Measurements from ENCODE around the gene SYF2. TPM values are rescaled to one million over a fixed set of nuclear protein-coding genes. Genes with fewer than 3 reads are reported as not detected.
"Not testable (repeated sequence)": the region's sequence is repeated elsewhere in the genome, so short reads cannot be mapped to it uniquely, and the experiment has no call there.

Gene SYF2
- total RNA-seq, 2 donors from 2014 or later: 46.5 to 51.0 TPM

- H3K36me3 ChIP-seq; H3K9me3 ChIP-seq; intact Hi-C loops (cut with DNase I); H3K27me3 ChIP-seq (replicated peaks; ENCODE audit: insufficient read depth); H3K4me1 ChIP-seq (replicated peaks): not testable (repeated sequence)
- peak; percentile 79 for DNase-seq (ENCODE audit: low spot score)
- peak; percentile 74 for TF ChIP-seq POLR2A (IDR thresholded peaks at IDR 0.05)
- TF ChIP-seq CTCF (IDR thresholded peaks at IDR 0.05): peak in 1 of 4 experiments; percentile 15
- peak; percentile 96 for TF ChIP-seq POLR2AphosphoS5 (IDR thresholded peaks at IDR 0.05)
- 0% methylated on average over 30 of the region's 56 CpGs for WGBS
- Histone ChIP-seq H3K27ac (peak overlapping the region; percentile 88 to 91), H3K4me3 (peak overlapping the region; percentile 42 to 49)
Observed at GRCh38 chr1:25267288-25268142, 35.2 kb upstream of the SYF2 start.

- H3K36me3 ChIP-seq; DNase-seq (ENCODE audit: low spot score); H3K9me3 ChIP-seq; H3K27me3 ChIP-seq (replicated peaks; ENCODE audit: insufficient read depth); intact Hi-C loops (cut with DNase I); H3K4me1 ChIP-seq (replicated peaks); H3K27ac ChIP-seq: not testable (repeated sequence)
- peak overlapping the region; percentile 42 to 49 for H3K4me3 ChIP-seq
- WGBS: 0% methylated on average over 15 of the region's 45 CpGs
Observed at GRCh38 chr1:25266554-25267287, 34.4 kb upstream of the SYF2 start.

- H3K36me3 ChIP-seq; H3K4me3 ChIP-seq; DNase-seq (ENCODE audit: low spot score); intact Hi-C loops (cut with DNase I); H3K9me3 ChIP-seq; H3K4me1 ChIP-seq (replicated peaks); H3K27ac ChIP-seq; H3K27me3 ChIP-seq (replicated peaks; ENCODE audit: insufficient read depth): not testable (repeated sequence)
- WGBS: 82% methylated on average over 3 of the region's 3 CpGs
Observed at GRCh38 chr1:25260336-25260735, 28.0 kb upstream of the SYF2 start.

GRCh38 chr1:25259813-25260212 is 27.5 kb upstream of the SYF2 start:
- H3K27me3 ChIP-seq (replicated peaks; ENCODE audit: insufficient read depth); H3K9me3 ChIP-seq; intact Hi-C loops (cut with DNase I); H3K27ac ChIP-seq; H3K36me3 ChIP-seq; H3K4me3 ChIP-seq; H3K4me1 ChIP-seq (replicated peaks); DNase-seq (ENCODE audit: low spot score): not testable (repeated sequence)
- 52% methylated on average over 7 of the region's 7 CpGs for WGBS

- WGBS: 70% methylated on average over 1 of the region's 1 CpG
- DNase-seq (ENCODE audit: low spot score): no peak
- Histone ChIP-seq H3K4me3 (no peak overlapping the region), H3K4me1 (replicated peaks) (peaks cover 2% of the 10 kb centered on the region), H3K27me3 (replicated peaks; ENCODE audit: insufficient read depth) (no peaks in the 10 kb centered on the region), H3K9me3 (no peaks in the 10 kb centered on the region), H3K27ac (no peak overlapping the region), H3K36me3 (no peaks in the 10 kb centered on the region)
- TF ChIP-seq POLR2AphosphoS5 (IDR thresholded peaks at IDR 0.05) (no peak), POLR2A (IDR thresholded peaks at IDR 0.05) (no peak), CTCF (IDR thresholded peaks at IDR 0.05) (no peak)
- intact Hi-C loops (cut with DNase I): no loop called here
Observed at GRCh38 chr1:25257196-25257595, 24.9 kb upstream of the SYF2 start.

GRCh38 chr1:25256578-25256965 is 24.3 kb upstream of the SYF2 start:
- peaks cover 2% of the 10 kb centered on the region for H3K4me1 ChIP-seq (replicated peaks)
- no peaks in the 10 kb centered on the region for H3K9me3 ChIP-seq
- TF ChIP-seq CTCF (IDR thresholded peaks at IDR 0.05) (no peak), POLR2A (IDR thresholded peaks at IDR 0.05) (no peak), POLR2AphosphoS5 (IDR thresholded peaks at IDR 0.05) (no peak)
- H3K27me3 ChIP-seq (replicated peaks; ENCODE audit: insufficient read depth): no peaks in the 10 kb centered on the region
- no peak for DNase-seq (ENCODE audit: low spot score)
- no peak overlapping the region for H3K27ac ChIP-seq
- intact Hi-C loops (cut with DNase I): no loop called here
- 95% methylated on average over 5 of the region's 5 CpGs for WGBS
- H3K4me3 ChIP-seq: no peak overlapping the region
- no peaks in the 10 kb centered on the region for H3K36me3 ChIP-seq
